ENCODE measurements around the gene CDS2. TPM values are rescaled to one million over a fixed set of nuclear protein-coding genes. Genes with fewer than 3 reads are reported as not detected.

CDS2 gene
- total and polyA plus RNA-seq, 10 of the 15 experiments (the other 5 are each of a cell fraction or from before 2014, with no cell fraction given), result 11.5 to 94.7 (median 23.1) TPM

DNA sequence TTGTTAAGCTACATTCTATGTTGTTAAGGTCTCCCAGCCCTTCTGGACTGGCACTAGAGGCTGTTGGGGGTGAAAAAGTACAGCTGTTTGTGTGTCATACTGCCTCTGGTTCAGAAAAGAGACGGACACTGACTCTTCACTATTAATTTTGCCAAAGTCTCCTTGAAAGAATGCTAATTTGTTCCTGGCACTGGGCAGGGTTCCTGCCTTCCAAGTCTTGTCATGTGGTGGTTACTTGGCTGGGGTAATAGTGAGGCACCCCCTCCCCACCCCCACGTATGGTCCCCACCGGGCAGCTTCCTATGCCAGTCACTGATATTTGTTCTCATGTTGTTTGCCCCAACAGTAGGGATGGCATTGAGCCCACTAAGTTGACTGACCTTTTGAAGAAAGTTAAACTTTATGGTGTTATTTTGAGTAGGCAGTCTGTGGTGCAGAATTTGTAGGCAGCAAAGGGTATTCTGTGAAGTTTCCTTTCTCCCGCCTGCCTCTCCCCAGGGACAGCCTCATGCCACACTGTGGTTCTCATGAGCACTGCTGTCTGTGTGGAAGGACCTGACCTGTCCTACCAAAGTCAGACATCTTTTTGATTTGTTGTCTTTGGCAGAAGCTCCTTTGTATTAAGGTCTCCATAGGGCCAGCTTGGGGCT is 8.7 kb downstream of the CDS2 start:
- RAD21 ChIA-PET (ENCODE audit: unreplicated experiment), result interaction anchor here (1.8 to 2.9 kb wide), 2 partner anchors 9 to 57 kb away, joined by 4 to 18 read pairs; partner anchors contain the start of gene CDS2

More for the DNA sequence above, 8.7 kb downstream of the CDS2 start:
- ATAC-seq (peak; percentile 87), DNase-seq (ENCODE audit: low read depth, low spot score) (peak; percentile 42), FAIRE-seq (no peak)
- WGBS (ENCODE audit: insufficient coverage, insufficient replicate concordance, low lambda C conversion rate, missing lambda C conversion rate), result 21% methylated on average over 4 of the region's 4 CpGs
- no peaks in the 10 kb centered on the region for H4K20me1 ChIP-seq (ENCODE audit: control insufficient read depth, insufficient read depth)
- H3K79me2 ChIP-seq (ENCODE audit: control insufficient read depth, insufficient read depth, low read length), result peaks cover 22% of the 10 kb centered on the region
- H3K36me3 ChIP-seq (ENCODE audit: control insufficient read depth in 2 of 2, insufficient read depth in 2 of 2, low read length in 1 of 2), result no peaks in the 10 kb centered on the region
- in situ Hi-C loops (cut with MboI) (no loop called here), intact Hi-C loops (cut with micrococcal nuclease; ENCODE audit: unreplicated experiment) (no loop called here)
- TF ChIP-seq GATAD2B (conservative IDR thresholded peaks at IDR 0.05; ENCODE audit: low read depth) (no peak), RFX5 (IDR thresholded peaks at IDR 0.05; ENCODE audit: low read depth, low read length) (no peak), EZH2 (IDR thresholded peaks at IDR 0.05; ENCODE audit: borderline replicate concordance, control insufficient read depth, low read depth, low read length) (no peak), POLR2AphosphoS5 (IDR thresholded peaks at IDR 0.05; ENCODE audit: low read length) (no peak), CHD4 (IDR thresholded peaks at IDR 0.05) (no peak), SKIL (IDR thresholded peaks at IDR 0.05; ENCODE audit: low read depth, poor library complexity, severe bottlenecking) (peak; percentile 22), IKZF1 (conservative IDR thresholded peaks at IDR 0.05) (peak; percentile 28; the same call in 1 of the 2 replicates), RBBP5 (conservative IDR thresholded peaks at IDR 0.05) (no peak), ESRRA (IDR thresholded peaks at IDR 0.05; ENCODE audit: low read length) (no peak), TCF12 (IDR thresholded peaks at IDR 0.05; ENCODE audit: low read depth, low read length) (no peak), MTA3 (IDR thresholded peaks at IDR 0.05; ENCODE audit: borderline replicate concordance, low read length) (no peak), MEF2B (IDR thresholded peaks at IDR 0.05; ENCODE audit: partially characterized antibody, poor library complexity, severe bottlenecking) (peak; percentile 92), SIX5 (IDR thresholded peaks at IDR 0.05; ENCODE audit: low read depth, low read length, severe bottlenecking) (no peak), SMAD5 (IDR thresholded peaks at IDR 0.05; ENCODE audit: low read depth) (no peak)
- H3K27me3 ChIP-seq (replicated peaks in 1 of 2; ENCODE audit: control insufficient read depth in 2 of 2, insufficient read depth in 2 of 2, low read length in 1 of 2), result no peaks in the 10 kb centered on the region
- H3K27ac ChIP-seq (ENCODE audit: control insufficient read depth, insufficient read depth), result no peak overlapping the region; the same call in 1 of the 2 replicates
- ChIA-PET SMC1A (ENCODE audit: uncharacterized antibody, unreplicated experiment) (interaction anchor here (0.8 to 2.8 kb wide), 11 partner anchors 9 to 70 kb away, joined by 3 to 11 read pairs (median 3); partner anchors contain the start of gene CDS2), CTCF (interaction anchor here (0.9 to 3.7 kb wide), 4 partner anchors 9 to 70 kb away, joined by 4 to 20 read pairs (median 5); partner anchors contain the start of gene CDS2), POLR2A (interaction anchor here (0.7 to 1.8 kb wide), 3 partner anchors 8 to 12 kb away, joined by 3 to 6 read pairs (median 3); partner anchors contain the start of gene CDS2)
- H2AFZ ChIP-seq (ENCODE audit: control insufficient read depth, low read depth, low read length), result no peak overlapping the region
- H3K9me3 ChIP-seq (replicated peaks; ENCODE audit: control insufficient read depth, insufficient read depth, low read length), result no peaks in the 10 kb centered on the region
- no peak overlapping the region for H3K9ac ChIP-seq (ENCODE audit: control insufficient read depth, insufficient read depth, low read length)
- peak overlapping the region; percentile 21; the same call in 1 of the 2 replicates for H3K4me2 ChIP-seq (ENCODE audit: control insufficient read depth, insufficient read depth)
- H3K4me3 ChIP-seq, result no peak overlapping the region
- H3K4me1 ChIP-seq (ENCODE audit: control insufficient read depth, insufficient read depth, low read length), result peaks cover 2% of the 10 kb centered on the region; the same call in 1 of the 2 replicates
- no TSS peak for BruUV-seq (replicated peaks)

Data from GM12878 (cell line).